ENCODE measurements around the gene FAR2.

GRCh38 chr12:29316752-29317151, 167.7 kb downstream of the FAR2 start:
- TF ChIP-seq CREB1 (IDR thresholded peaks at IDR 0.05; ENCODE audit: low read depth) (no peak), CEBPB (IDR thresholded peaks at IDR 0.05) (no peak), MAX (IDR thresholded peaks at IDR 0.05) (no peak), REST (IDR thresholded peaks at IDR 0.05; ENCODE audit: low read depth) (no peak), USF1 (IDR thresholded peaks at IDR 0.05) (no peak), FOXM1 (IDR thresholded peaks at IDR 0.05; ENCODE audit: borderline replicate concordance, low read depth) (no peak), EP300 (IDR thresholded peaks at IDR 0.05; ENCODE audit: borderline replicate concordance) (no peak)
